ENCODE results near the gene KLHDC9. TPM values are rescaled to one million over a fixed set of nuclear protein-coding genes. Genes with fewer than 3 reads are reported as not detected.
A peak's percentile ranks its signal among the peaks of the same experiment; 100 is the strongest.
"Not testable (repeated sequence)": the region's sequence is repeated elsewhere in the genome, so short reads cannot be mapped to it uniquely, and the experiment has no call there.

KLHDC9 gene
- total RNA-seq, 2 experiments from 2014 or later: 0.43 TPM; not detected in 1

DNA sequence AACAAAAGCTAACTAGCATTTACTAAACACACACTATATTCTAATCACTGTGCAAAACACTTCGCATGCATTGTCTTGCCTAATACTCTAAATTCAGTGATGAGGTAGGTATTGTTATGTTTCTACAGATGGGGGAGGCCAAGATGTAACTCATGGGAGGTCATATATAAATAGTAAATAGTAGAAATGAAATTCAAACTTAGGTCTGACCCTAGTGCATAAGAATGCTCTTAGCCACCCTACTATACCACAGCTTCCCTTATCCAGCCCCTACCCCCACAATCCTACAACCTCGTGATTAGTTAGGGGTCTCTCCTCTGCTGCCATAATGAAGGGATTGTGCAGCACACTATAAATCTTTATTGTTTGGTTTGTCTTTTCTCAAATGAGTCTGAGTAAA, 16.4 kb downstream of the KLHDC9 start:
- ChIA-PET POLR2A (interaction anchor here (0.7 to 1.5 kb wide), 2 partner anchors 16 to 124 kb away, joined by 3 to 4 read pairs; no protein-coding TSS in a partner anchor), CTCF (interaction anchor here (1.3 to 4.5 kb wide), 3 partner anchors 9 to 17 kb away, joined by 3 to 30 read pairs (median 6); partner anchors contain the start of gene KLHDC9)
- ATAC-seq (no peak), DNase-seq (no peak)
- Mint-ChIP-seq H3K4me3 (no peak overlapping the region), H3K9me3 (no peaks in the 10 kb centered on the region), H3K36me3 (ENCODE audit: low read depth) (peaks cover 43% of the 10 kb centered on the region), H3K27me3 (no peaks in the 10 kb centered on the region), H3K27ac (peak overlapping the region; percentile 92), H3K4me1 (ENCODE audit: low read depth) (peaks cover 60% of the 10 kb centered on the region)
- TF ChIP-seq, protein P1, sequence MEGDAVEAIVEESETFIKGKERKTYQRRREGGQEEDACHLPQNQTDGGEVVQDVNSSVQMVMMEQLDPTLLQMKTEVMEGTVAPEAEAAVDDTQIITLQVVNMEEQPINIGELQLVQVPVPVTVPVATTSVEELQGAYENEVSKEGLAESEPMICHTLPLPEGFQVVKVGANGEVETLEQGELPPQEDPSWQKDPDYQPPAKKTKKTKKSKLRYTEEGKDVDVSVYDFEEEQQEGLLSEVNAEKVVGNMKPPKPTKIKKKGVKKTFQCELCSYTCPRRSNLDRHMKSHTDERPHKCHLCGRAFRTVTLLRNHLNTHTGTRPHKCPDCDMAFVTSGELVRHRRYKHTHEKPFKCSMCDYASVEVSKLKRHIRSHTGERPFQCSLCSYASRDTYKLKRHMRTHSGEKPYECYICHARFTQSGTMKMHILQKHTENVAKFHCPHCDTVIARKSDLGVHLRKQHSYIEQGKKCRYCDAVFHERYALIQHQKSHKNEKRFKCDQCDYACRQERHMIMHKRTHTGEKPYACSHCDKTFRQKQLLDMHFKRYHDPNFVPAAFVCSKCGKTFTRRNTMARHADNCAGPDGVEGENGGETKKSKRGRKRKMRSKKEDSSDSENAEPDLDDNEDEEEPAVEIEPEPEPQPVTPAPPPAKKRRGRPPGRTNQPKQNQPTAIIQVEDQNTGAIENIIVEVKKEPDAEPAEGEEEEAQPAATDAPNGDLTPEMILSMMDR (IDR thresholded peaks at IDR 0.05): no peak
- intact Hi-C loops (cut with micrococcal nuclease): no loop called here

DNA sequence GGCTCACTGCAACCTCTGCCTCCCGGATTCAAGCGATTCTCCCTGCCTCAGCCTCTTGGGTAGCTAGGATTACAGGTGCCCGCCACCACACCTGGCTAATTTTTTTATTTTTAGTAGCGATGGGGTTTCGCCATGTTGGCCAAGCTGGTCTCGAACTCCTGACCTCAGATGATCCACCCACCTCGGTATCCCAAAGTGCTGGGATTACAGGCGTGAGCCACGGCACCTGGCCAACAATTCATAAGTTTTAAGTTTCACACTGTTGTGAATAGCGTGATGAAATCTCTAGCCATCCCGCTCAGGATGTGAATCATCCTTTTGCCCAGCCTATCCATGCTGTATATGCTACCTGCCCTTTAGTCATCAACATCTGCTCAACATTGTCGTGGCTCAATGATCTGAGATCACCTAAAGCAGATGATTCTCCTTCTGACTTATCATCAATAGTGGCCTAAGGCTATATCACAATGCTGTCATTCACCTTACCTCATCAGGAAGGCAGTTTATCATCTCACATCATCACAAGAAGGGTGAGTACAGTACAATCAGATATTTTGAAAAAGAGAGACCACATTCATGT, 17.1 kb downstream of the KLHDC9 start:
- DNase-seq (peak; percentile 75), ATAC-seq (peak; percentile 72)
- Mint-ChIP-seq H3K4me1 (ENCODE audit: low read depth) (peaks cover 67% of the 10 kb centered on the region), H3K4me3 (peak overlapping the region; percentile 94), H3K9me3 (no peaks in the 10 kb centered on the region), H3K27me3 (no peaks in the 10 kb centered on the region), H3K27ac (peak overlapping the region; percentile 92), H3K36me3 (ENCODE audit: low read depth) (peaks cover 50% of the 10 kb centered on the region)
- ChIA-PET CTCF (interaction anchor here (1.3 to 4.5 kb wide), 3 partner anchors 10 to 17 kb away, joined by 3 to 30 read pairs (median 6); partner anchors contain the start of gene KLHDC9), POLR2A (interaction anchor here (1.5 to 4.1 kb wide), 3 partner anchors 17 to 125 kb away, joined by 3 to 26 read pairs (median 23); partner anchors contain the start of genes KLHDC9 and USF1)
- intact Hi-C loops (cut with micrococcal nuclease): no loop called here
- TF ChIP-seq, protein P1 (IDR thresholded peaks at IDR 0.05): no peak

DNA sequence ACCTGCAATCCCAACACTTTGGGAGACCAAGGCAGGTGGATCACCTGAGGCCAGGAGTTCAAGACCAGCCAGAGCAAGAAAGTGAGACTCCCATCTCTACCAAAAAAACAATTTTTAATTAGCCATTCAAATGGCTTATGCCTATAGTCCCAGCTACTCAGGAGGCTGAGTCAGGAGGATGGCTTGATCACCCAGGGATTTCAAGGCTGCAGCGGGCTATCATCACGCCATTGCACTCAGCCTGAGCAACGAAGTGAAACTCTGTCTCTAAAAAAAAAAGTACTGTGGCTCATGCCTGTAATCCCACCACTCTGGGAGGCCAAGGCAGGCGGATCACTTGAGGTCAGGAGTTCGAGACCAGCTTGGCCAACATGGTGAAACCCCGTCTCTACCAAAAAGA, 17.8 kb downstream of the KLHDC9 start:
- DNase-seq: not testable (repeated sequence)
- peaks cover 72% of the 10 kb centered on the region for H3K4me1 Mint-ChIP-seq (ENCODE audit: low read depth)
- POLR2A ChIA-PET: interaction anchor here (1.0 to 4.1 kb wide), 4 partner anchors 13 to 70 kb away, joined by 3 to 26 read pairs (median 14); partner anchors contain the start of genes KLHDC9 and USF1

DNA sequence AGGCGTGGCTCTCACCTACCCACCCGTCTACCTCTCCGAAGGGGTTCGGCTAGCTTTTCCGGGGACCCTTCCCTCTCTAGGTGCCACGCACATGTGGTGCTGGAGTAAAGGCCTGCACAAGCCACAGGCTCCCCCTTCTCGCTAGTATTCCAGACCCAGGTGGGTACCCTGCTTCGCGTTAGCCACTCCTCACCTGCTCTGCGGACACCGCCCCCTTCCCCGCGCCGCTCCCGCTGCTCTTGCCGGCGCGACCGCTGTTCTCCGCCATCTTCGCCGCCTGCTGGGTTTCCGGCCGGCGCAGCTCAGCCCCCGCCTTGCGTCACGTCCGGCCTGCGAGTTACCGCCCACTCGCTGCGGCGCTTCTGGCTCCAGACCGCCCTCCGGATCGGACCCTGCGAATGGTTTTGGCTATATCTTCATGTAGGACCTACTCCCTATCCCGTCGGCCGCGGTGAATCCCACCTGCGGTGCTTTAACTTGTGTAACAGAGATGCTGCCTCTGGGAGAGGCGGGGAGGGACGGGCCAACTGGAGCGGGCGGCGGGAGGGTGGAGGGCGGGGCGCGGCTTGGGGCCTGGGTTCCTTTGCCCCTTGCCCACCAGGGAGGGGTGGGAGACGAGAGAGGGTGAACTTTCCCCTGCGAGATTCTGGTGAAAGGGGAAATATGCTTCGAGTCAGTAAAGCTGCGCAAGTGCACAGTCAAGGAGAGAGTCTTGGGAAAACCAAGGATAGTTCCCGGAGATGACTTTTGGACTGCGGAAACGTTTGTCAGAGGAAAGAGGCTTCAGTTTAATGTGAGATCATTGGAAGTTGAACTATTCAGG, 19.8 kb downstream of the KLHDC9 start, which contains the start of the genes NIT1 and PFDN2:
Gene NIT1, plus strand, starts transcription at position 347 of the 823 bp plus-strand sequence. Its CDS starts 72 bp downstream, at position 419.
Gene PFDN2, minus strand, starts transcription at position 279 of the 823 bp plus-strand sequence. Its CDS starts 11 bp downstream, at position 268.
- peak within 1 kb of the TSS; percentile 92 for H3K27ac Mint-ChIP-seq

More for the DNA sequence above, 17.8 kb downstream of the KLHDC9 start:
- CTCF ChIA-PET: interaction anchor here (3.2 to 4.5 kb wide), 2 partner anchors 18 to 22 kb away, joined by 12 to 30 read pairs; partner anchors contain the start of gene KLHDC9
- H3K9me3 Mint-ChIP-seq; intact Hi-C loops (cut with micrococcal nuclease); H3K27me3 Mint-ChIP-seq; ATAC-seq: not testable (repeated sequence)
- Mint-ChIP-seq H3K27ac (peak overlapping the region; percentile 92), H3K4me3 (peak overlapping the region; percentile 94), H3K36me3 (ENCODE audit: low read depth) (peaks cover 52% of the 10 kb centered on the region)

More for the DNA sequence above, 19.8 kb downstream of the KLHDC9 start, which contains the start of the genes NIT1 and PFDN2:
- intact Hi-C loops (cut with micrococcal nuclease): no loop called here
- peak; percentile 62 for ATAC-seq
- Mint-ChIP-seq H3K27me3 (no peaks in the 10 kb centered on the region), H3K36me3 (ENCODE audit: low read depth) (peaks cover 69% of the 10 kb centered on the region), H3K4me1 (ENCODE audit: low read depth) (peaks cover 70% of the 10 kb centered on the region), H3K4me3 (peak within 1 kb of the TSS; percentile 94), H3K9me3 (no peaks in the 10 kb centered on the region)
- peak; percentile 92 for DNase-seq
- ChIA-PET POLR2A (interaction anchor here (0.8 to 4.1 kb wide), 17 partner anchors 9 to 85 kb away, joined by 3 to 26 read pairs (median 4); partner anchors contain the start of genes KLHDC9, PPOX, UFC1 and USF1), CTCF (interaction anchor here (0.9 to 4.5 kb wide), 13 partner anchors 10 to 74 kb away, joined by 3 to 30 read pairs (median 5); partner anchors contain the start of genes KLHDC9 and PPOX)
- TF ChIP-seq, protein P1 (IDR thresholded peaks at IDR 0.05): no peak
